GM18520 (cell line): Measurements from ENCODE around the gene TAL1.
A peak's percentile ranks its signal among the peaks of the same experiment; 100 is the strongest.

Source experiments
- ATAC-seq: cut with Tn5 transposase; IDR thresholded peaks from one replicate; pipeline ENCODE4 v1.9.1; 2021; ENCODE audit not compliant: unreplicated experiment

Gene TAL1

DNA sequence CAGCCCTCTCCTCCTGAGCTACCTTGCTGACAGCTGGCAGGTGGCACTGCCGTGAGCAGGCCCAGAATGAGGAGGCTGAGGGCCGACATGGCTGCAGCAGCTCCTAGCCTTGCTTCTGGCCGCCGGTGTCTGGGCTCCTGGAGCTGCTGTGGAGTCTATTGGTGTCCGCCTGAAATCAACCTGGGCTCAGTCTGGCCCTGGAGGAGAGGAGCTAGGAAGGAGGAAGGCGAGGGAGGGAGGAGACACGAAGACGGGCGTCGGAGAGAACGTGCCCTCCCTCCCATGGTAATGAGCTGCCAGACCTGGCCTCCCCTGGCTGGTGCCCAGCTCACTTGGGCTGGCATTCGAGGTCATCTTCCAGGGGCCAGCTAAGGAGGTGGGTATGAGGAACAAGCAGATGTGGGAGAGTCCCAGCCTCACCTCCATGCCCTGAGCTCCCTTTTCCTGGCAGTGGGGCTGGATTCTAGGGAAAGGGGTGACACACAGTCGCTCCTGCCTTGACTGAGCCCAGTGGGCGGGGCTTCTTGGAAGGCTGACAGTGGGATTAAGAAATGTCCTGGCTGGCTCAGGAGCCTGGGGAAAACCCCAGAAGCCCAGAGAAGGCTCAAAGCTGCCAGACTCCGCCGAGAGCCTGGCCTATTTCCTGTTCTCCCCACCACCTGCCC, 42.0 kb downstream of the TAL1 start, which contains the start of gene PDZK1IP1:
Gene PDZK1IP1, minus strand, starts transcription at position 193 of the 665 bp plus-strand sequence. Its CDS starts 104 bp downstream, at position 89.
- no peak for ATAC-seq

DNA sequence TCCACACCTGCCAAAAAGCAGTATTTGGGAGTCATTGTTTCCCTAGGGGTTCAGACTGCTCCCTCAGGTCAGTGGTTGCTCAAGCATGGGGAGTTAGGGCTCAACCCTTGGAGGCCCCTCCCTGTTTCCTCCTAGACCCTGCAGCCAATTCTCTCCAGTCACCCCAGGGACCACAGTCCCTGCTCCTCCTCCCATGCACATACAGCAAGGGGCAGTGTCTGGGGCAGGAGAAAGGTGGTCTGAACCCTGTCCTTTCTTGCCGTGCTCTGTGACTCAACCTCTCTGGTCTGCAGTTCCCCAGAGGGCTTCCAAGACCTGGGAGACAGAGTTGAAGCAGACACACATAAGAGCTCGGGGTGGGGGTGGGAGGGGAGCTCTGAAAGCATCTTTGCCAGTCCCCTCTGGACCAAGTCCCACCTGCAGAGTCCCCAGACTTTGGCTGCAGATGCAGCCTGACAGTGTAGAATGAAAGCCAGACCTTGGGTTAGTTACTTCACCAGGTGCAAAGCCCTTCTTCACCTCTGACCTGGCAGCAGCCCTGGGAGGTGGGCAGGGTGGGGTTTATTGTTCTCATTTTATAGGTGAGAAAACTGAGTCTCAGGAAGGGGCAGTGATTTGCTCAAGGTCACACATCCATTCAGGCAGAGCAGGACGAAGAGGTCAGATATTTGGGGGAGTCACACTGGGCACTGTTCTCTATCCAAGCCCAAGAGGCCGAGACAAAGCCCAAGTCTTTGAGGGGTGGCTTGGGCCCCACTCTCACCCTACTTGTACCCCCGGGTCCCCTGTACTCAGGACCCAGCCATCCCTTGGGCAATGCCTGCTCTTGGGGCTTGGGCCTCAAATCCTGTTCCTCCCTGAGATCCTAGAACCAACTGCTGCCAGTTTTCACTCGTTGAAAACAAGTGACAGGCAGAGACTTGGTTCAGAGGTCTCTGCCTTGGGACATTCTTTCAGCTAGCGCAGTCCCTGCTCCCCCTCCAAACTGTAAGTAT, 42.9 kb downstream of the TAL1 start:
- ATAC-seq: no peak

DNA sequence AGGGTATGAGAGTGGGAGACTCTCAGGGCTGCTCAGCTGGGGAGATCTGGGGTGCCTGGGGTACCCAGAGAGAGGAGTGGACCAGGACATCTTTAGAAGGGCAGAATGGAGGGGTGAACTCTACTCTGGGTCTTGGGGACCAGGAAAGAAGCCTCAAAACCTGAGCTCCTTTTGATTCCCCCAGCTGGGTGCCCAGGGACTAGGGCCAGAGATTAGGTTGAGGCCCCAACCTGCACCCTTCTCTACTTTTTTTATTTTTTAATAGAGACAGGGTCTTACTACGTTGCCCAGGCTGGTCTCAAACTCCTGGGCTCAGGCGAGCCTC, 44.1 kb downstream of the TAL1 start:
- ATAC-seq: no peak

DNA sequence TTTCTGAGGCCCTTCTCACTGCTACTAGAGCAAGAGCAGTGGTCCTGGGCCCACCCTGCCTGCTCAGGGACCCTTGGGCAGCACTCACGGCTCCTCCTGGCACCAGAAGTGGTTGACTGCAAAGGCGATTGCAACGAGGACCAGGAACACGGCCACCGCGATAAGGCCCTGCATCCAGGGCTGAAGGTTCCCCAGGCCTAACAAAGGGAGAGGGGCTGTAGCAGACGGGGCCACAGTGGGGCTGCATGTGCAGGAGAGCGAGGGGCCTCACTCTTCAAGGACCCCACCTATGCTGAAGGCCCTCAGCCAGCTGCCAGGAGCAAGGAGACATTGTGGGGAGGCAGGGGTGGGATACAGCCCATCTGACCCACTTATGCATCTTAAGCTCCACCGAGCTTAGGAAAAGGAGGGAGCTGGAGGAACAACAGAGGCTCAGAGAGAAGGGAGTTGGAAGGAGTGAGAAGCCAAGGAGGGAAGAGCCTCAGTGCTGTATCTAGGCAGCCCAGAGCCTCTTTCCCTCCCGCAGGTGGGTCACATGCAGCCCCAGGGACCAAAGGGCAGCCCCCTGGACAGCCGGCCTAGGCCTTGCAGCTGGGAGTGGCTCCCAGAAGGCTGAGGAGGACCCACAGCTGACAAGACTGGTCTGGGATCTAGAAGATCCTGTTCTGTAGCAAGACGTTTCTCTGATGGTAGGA, 44.6 kb downstream of the TAL1 start:
- no peak for ATAC-seq

DNA sequence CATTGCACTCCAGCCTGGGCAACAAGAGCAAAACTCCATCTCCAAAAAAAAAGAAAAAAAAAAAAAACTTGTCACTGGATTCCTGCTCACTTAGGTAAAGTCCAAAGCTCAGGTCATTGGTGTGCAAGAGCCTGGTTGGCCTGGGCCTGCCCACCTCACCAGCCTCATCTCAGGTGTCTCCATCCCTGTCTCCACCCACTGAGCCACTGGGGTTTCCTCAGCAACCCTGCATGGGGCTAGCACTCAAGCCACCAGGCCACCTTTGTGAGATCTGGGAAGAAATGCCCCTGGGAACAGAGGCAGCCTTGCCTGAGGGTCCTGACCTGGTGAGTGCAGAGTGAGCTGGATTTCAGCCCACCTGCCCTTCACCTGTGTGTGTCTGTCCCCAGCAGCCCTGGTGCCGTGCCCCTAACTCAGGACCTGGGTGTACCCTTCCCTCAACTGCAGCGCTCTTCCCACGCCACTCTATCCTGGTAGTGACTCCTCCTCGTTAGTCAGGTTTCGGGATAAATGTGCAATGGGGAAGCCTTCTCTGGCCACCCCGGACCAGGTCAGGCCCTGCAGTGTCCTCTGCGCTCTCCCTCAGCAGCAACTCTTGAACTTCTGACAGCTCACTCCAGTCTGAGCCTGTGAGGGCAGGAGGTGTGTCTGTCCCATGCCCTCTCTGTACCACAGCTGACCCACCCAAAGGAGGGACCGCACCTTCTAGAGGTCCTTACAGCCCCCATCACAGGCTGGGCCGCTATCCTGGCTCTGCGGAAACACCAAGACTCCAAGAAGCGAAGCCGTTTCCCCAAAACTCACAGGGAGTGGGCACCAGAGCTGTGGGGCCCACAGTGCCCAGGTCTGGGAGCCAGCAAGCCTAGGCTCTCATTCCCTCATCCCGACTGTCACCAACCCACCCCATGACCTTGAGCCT, 45.5 kb downstream of the TAL1 start:
- no peak for ATAC-seq

GRCh38 chr1:47184822-47185677, 47.0 kb downstream of the TAL1 start:
- no peak for ATAC-seq

DNA sequence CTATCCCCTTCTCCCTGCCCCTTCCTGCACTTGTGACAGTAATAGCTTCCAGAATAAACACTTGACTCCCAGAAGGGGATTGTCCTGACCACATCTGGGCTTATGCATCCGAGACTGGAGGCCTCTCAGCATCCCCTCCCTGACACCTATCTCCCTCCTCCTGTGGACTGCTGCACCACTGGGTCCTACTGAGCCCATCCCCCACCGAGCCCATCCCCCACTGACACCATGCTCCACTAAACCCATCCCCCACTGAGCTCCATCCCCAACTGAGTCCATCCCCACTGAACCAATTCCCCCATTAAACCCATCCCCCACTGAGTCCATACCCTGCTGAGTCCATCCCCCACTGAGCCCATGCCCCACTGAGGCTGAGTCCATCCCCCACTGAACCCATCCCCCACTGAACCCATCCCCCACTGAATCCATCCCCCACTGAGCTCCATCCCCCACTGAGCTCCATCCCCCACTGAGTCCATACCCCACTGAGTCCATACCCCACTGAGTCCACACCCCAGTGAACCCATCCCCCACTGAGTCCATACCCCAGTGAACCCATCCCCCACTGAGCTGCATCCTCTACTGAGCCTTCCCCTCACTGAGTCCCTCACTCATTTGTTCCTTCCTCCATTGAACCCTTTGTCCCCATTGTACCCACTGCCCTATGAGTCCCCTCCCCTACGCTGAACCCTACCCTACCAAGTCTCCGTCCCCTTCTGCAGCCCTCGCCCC, 47.8 kb downstream of the TAL1 start:
- no peak for ATAC-seq

DNA sequence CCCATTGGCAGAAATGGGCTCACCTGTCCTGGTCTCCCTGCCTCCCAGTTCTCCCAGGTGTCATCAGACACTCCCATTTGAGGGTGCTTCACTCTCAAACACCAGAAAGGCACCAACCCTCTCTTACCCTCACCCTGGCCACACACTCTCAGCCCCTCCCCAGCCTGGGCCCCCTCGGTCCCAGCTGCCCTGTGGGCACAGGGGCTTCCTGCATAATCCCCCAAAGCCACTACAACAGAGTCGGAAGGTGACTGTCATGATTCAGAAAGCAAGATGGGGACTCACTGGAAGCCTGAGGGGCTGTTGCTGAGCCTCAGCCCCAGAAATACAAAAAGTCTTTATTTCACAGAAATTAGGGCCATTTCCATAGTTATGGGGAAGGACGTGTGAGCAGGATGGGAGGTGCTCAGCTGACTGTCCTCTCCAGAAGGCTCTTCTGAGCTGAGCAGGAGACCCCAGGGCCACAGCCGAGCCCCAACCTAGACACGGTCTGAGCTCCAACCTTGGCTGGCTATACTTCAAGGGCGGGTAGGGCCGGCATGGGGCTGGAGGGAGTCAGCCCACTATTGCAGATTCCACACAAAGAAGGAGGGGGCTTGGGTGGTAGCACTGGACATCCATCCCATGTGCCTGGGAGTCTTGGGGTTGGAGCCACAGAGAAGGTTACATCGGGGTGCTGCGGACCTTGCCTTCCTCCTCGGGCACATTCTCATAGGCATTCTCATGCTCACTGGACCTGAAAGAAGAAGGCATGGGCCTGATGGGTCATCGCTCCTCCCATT, 48.5 kb downstream of the TAL1 start:
- ATAC-seq: no peak

GRCh38 chr1:47182676-47183235, 49.3 kb downstream of the TAL1 start:
- ATAC-seq: no peak

DNA sequence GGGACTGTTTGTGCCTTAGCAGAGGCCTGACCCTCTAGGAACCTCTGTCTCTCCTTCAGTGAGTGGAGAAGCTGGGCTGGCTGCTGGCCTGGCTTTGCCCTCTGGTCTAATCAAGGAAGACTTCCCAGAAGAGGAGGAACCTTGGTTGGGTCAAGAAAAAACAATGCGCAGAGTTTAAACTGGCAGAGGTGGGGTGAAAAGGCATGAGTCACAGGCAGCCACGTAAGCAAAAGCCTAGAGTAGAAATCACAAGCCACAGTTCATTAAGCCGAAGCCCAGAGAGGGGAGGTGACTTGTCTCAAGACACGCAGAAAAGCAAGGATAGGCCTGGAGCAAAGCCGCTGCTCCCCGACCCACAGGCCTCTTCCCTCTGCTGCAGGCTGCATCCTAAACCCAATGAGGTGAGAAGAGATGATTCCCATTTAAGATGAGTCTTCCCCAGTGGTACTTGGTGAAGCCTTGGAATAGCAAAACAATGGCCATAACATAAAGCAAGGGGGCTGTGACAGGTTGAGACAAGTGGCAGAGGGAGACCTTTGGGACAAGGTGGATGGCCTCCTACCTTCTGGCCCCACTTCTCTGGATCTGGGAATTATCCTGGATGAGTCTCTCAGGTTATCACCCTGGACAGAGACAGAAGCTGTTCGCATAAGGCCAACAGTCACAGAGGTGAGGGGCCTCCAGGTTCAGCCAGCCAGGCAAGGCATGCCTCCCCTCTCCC, 49.9 kb downstream of the TAL1 start:
- ATAC-seq: no peak

GRCh38 chr1:47181095-47181954, 50.7 kb downstream of the TAL1 start:
- ATAC-seq: no peak

DNA sequence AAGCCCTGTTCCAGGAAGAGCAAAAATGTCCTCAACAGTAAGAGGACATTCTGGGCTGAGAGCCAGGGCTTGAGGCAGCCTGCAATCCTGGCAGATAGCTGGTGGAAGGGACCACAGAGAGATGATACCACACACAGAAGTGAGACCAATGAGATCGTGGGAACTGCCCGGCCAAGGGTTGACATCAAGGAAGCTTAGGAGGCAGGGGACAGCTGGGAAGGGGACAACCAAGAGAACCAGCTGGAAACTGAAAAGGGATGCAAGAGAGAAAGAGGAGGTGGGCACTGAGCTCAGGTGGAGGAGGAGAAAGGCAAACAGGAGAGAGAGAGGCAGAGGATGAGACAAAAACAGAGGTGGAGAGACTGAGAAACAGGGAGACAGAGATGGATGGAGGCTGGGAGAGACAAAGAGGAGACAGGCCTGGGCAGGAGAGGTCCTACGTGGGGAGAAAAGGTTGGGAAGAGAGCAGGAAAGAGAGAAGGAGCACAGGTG, 51.4 kb downstream of the TAL1 start:
- no peak for ATAC-seq

DNA sequence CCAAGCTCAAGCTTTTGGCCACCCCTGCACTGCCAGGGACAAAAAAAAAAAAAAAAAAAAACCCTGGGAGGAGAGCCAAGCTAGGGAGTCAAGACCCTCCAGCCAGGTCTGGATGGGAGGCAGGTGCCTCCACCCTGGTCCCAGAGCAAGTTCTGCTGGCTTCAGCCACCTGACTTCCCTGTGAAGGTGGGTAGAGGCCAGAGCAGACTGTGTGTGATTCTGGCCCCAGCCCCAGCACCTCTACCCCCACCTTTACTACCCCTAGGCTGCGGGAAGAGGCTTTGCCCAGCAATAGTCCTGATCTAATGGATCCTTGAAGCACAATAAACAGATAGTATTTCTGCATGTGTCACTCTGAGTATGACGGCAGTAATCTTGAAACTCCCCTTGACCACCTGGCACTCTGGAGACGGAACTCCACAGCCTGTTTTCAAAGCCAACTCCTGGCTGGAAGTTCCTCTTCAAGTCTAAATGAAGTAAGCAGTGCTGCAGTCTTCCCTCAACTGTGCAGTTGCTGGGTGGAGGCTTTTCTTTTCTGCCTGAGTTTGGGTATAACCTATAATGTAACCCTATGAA, 51.9 kb downstream of the TAL1 start:
- ATAC-seq: no peak

DNA sequence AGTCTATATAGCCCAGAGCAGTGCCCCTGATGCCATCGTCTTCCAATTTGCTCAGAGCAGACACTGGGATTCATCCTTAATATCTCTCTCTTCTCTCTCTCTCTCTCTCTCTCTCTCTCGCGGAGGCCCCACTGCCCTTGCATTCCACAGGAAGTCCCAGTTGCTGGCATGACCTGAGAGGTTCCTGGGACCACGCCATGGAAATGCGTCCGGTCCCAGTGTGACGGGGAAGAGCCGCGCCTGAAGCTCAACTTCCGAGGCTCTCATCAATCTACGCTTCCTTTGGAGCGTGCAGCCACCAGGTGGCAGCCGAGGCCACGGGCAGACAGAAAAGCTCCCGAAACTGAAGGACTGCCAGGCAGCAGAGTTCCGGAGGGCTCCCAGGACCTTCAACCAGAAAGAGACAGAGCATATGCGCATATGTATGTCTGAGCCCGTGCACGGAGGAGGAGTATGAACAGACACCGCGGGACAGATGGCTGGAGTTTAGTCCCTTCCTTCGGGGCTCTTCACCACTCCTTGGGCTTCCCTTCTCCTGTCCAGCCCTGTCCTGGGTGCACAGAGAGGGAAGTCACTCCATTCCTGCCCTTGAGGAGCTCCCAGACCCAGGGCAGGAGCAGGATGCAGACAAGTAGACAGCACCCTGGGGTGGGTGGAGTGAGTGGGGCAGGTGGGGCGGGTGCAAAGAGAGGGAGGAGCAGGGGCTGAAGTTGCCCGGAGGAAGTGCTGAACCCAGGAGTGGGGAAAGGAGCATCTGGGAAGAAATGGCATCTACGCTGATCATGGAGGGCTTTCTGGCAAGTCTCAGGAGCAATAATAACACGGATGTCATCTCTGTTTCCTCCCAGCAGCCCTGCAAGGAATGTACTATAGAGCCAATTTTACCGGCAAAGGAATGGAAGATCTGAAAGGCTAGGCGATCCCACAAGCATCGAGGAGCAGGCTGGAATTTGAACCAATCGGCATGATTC, 52.7 kb downstream of the TAL1 start:
- peak; percentile 72 for ATAC-seq

- no peak for ATAC-seq
These were observed 53.4 kb downstream of the TAL1 start for GRCh38 chr1:47178654-47179016.
